K562 (cell line): Measurements from ENCODE around the gene EDDM3A. TPM values are rescaled to one million over a fixed set of nuclear protein-coding genes. Genes with fewer than 3 reads are reported as not detected.

Experiments used
- ATAC-seq: fragments of 200-7000 bp; cut with Tn5 transposase; 3 replicates; pipeline ENCODE4 v1.9.1; 2020; ENCODE audit warnings: moderate library complexity
- BruUV-seq: library from RNA; stranded (reverse); fragments of 400-500 nt; replicated peaks from 2 replicates; lab custom pipeline; 2021; lab: Mats Ljungman, UMichigan
- CTCF ChIA-PET: fragments of 300-600 bp; formaldehyde crosslinking; extraction: SDS; loops from one replicate; lab custom pipeline; 2021; ENCODE audit warnings: low intra/inter-chr PET ratio; lab: Yijun Ruan, JAX
- POLR2A ChIA-PET: fragments of 300-600, 350-650 bp; sonication (Branson Sonifier 250); formaldehyde crosslinking; extraction: SDS; loops from one replicate; lab custom pipeline; 2021; ENCODE audit warnings: antibody characterized with exemption, inconsistent platforms; lab: Yijun Ruan, JAX
- DNase-seq, 4 experiments: peaks; one replicate each; pipeline versions ENCODE4 v3.0.0 to v3.0.0-alpha.2; 2011 to 2018; ENCODE audit warnings: low spot score in 3 of 4, mixed read lengths in 3 of 4; ENCODE audit errors: extremely low read depth in 1 of 4
- FAIRE-seq: peaks from 2 replicates; lab custom pipeline; 2011; peaks lifted over from hg19 to GRCh38; lab: Jason Lieb, UNC
- H2AFZ ChIP-seq: 2 replicates; pipeline ENCODE4 v1.6.0; 2011; ENCODE audit warnings: low read depth, low read length, control low read depth, inconsistent platforms
- H3K27ac ChIP-seq: fragments of 200-600 bp; 3 replicates; pipeline ENCODE4 v1.8.0; 2011; ENCODE audit warnings: low read depth, mild to moderate bottlenecking, control low read depth, inconsistent platforms, low read length, moderate library complexity, mixed read lengths; ENCODE audit errors: extremely low read depth
- H3K27me3 ChIP-seq, 2 experiments: fragments of 300-600 bp in 1 of 2; 2 replicates in 1 of 2; 3 replicates in 1 of 2; pipeline versions ENCODE4 v1.6.0 to v1.8.0; 2011; ENCODE audit warnings: inconsistent platforms in 2 of 2, low read length in 2 of 2, mild to moderate bottlenecking in 1 of 2, mixed read lengths in 1 of 2, moderate library complexity in 1 of 2; ENCODE audit not compliant: control insufficient read depth in 2 of 2, insufficient read depth in 2 of 2
- H3K36me3 ChIP-seq: fragments of 300-600 bp; 3 replicates; pipeline ENCODE4 v1.8.0; 2011; ENCODE audit warnings: mild to moderate bottlenecking, low read length, inconsistent platforms; ENCODE audit not compliant: control insufficient read depth, insufficient read depth
- H3K4me1 ChIP-seq, 2 experiments: fragments of 200-600 bp in 1 of 2; replicated peaks in 1 of 2; 2 replicates in 1 of 2; 3 replicates in 1 of 2; pipeline versions ENCODE4 v1.5.1 to v1.8.0; 2011; ENCODE audit warnings: inconsistent platforms in 2 of 2, low read length in 2 of 2, mild to moderate bottlenecking in 1 of 2, mixed read lengths in 1 of 2, moderate library complexity in 1 of 2; ENCODE audit not compliant: control insufficient read depth in 2 of 2, insufficient read depth in 2 of 2
- H3K4me2 ChIP-seq: 2 replicates; pipeline ENCODE4 v1.6.1; 2011; ENCODE audit warnings: low read length, control low read depth, inconsistent platforms, mixed read lengths; ENCODE audit not compliant: insufficient read depth
- H3K4me3 ChIP-seq: fragments of 200-600 bp; sonication (generic), shearing (Covaris generic); 2 replicates; pipeline ENCODE4 v1.5.1; 2016; ENCODE audit warnings: control low read depth, inconsistent platforms
- H3K79me2 ChIP-seq: fragments of 200-600 bp; 3 replicates; pipeline ENCODE4 v1.8.0; 2011; ENCODE audit warnings: low read length, inconsistent platforms; ENCODE audit not compliant: control insufficient read depth, insufficient read depth
- H3K9ac ChIP-seq, 2 experiments: 2 replicates each; pipeline versions ENCODE4 v1.6.0 to v1.6.1; 2011; ENCODE audit warnings: low read depth in 2 of 2, low read length in 2 of 2, control low read depth in 1 of 2, inconsistent platforms in 1 of 2, mild to moderate bottlenecking in 1 of 2, mixed read lengths in 1 of 2; ENCODE audit not compliant: insufficient read depth in 1 of 2
- H3K9me1 ChIP-seq: one replicate; pipeline ENCODE4 v1.6.0; 2011; ENCODE audit warnings: inconsistent platforms, mild to moderate bottlenecking, low read length, moderate library complexity; ENCODE audit not compliant: control insufficient read depth, insufficient read depth
- H3K9me3 ChIP-seq: replicated peaks from 2 replicates; pipeline ENCODE4 v1.5.1; 2011; ENCODE audit warnings: low read depth, low read length, inconsistent platforms; ENCODE audit not compliant: control insufficient read depth, insufficient read depth
- H4K20me1 ChIP-seq: replicated peaks from 2 replicates; pipeline ENCODE4 v1.6.1; 2011; ENCODE audit warnings: low read length, inconsistent platforms, mixed read lengths; ENCODE audit not compliant: control insufficient read depth, insufficient read depth
- ADNP ChIP-seq: fragments of 200-800 bp; sonication (Bioruptor generic); IDR thresholded peaks from 2 replicates; pipeline ENCODE4 v1.6.1; 2016; ENCODE audit warnings: missing genetic modification characterization, missing compliant biosample characterization
- ATF1 ChIP-seq, 2 experiments: fragments of 450-650 bp in 1 of 2; IDR thresholded peaks; 2 replicates each; pipeline ENCODE4 v1.6.1; 2016; ENCODE audit warnings: missing compliant biosample characterization in 1 of 2, missing genetic modification characterization in 1 of 2
- CHD4 ChIP-seq: fragments of 200-600 bp; sonication (generic); IDR thresholded peaks from 3 replicates; pipeline ENCODE4 v1.6.1; 2012; ENCODE audit warnings: low read depth, mild to moderate bottlenecking, mixed read lengths, low read length, inconsistent platforms; ENCODE audit not compliant: insufficient read depth, insufficient replicate concordance, poor library complexity, severe bottlenecking
- SIN3B ChIP-seq: fragments of 450-650 bp; IDR thresholded peaks from 2 replicates; pipeline ENCODE4 v1.6.1; 2017; ENCODE audit warnings: low read depth, mild to moderate bottlenecking, moderate library complexity
- ZNF316 ChIP-seq: fragments of 450-650 bp; IDR thresholded peaks from 2 replicates; pipeline ENCODE4 v1.6.1; 2016
- WGBS: fragments of 100-300 bp; shearing (Covaris generic); methylation state at CpG from one replicate; pipeline ENCODE4 v1.1.6; 2016; ENCODE audit warnings: low coverage, mixed read lengths; ENCODE audit not compliant: insufficient coverage; ENCODE audit errors: missing lambda C conversion rate; 5-methylcytosine and 5-hydroxymethylcytosine counted together
- in situ Hi-C: fragments of 300-500 bp; cut with MboI; formaldehyde crosslinking; loops from 4 replicates; pipeline ENCODE4 v1.15.0; 2018; ENCODE audit warnings: inconsistent platforms, mixed read lengths
- intact Hi-C: fragments of 100-400 bp; cut with micrococcal nuclease; formaldehyde crosslinking; loops from 2 replicates; pipeline ENCODE4 v1.14.2; 2022
- polyA plus RNA-seq, 8 experiments: library from polyadenylated mRNA; depleted of rRNA in 4 of 8; stranded (reverse) in 5 of 8; unstranded in 3 of 8; fragments of >200 nt; fragmentation: Nextera tagmentation in 2 of 8; fragmentation: Illumina TruSeq in 1 of 8; extraction: Ambion mirVana in 2 of 8; extraction: Trizol in 1 of 8; gene quantifications; 2 replicates each; pipeline versions ENCODE4 v1.2.1 to v1.2.3, GENCODE V29; 2011 to 2014; ENCODE audit warnings: inconsistent platforms in 1 of 8, missing spikeins in 1 of 8
- total RNA-seq, 7 experiments: library from RNA; depleted of rRNA in 6 of 7; stranded (reverse); fragments of >200 nt in 6 of 7; fragmentation: Illumina TruSeq in 2 of 7; extraction: Trizol in 2 of 7; gene quantifications; 2 replicates each; pipeline versions ENCODE4 v1.2.1 to v1.2.3, GENCODE V29; 2011 to 2021; ENCODE audit warnings: low replicate concordance in 1 of 7
- TF ChIP-seq, protein P1 (sequence below), 2 experiments: fragments of 450-650 bp in 1 of 2; sonication (generic) in 1 of 2; formaldehyde crosslinking in 1 of 2; IDR thresholded peaks; 2 replicates each; pipeline versions ENCODE4 v1.7.1 to v1.9.0; 2016 to 2022; ENCODE audit warnings: inconsistent platforms in 1 of 2, mild to moderate bottlenecking in 1 of 2, missing genetic modification reagents in 1 of 2

Gene EDDM3A
- total and polyA plus RNA-seq, 9 of the 15 experiments (the other 6 are each of a cell fraction or from before 2014, with no cell fraction given): not detected

DNA sequence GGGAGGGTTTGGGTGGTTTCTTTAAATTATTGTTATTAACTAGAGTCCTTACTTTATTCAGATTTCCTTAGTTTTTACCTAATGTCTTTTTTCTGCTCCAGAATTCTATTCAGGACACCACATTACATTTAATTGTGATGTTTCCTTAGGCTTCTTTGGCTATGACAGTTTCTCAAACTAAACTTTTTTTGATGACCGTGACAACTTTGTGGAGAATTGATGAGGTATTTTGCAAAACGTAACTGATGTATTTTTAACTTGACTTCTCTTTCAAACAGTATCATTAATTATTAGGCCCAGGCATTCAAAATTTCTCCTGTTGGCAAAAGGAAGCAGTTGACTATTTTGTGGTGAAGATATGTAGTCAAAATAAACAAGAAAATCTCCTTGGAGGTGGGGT lies 45.9 kb downstream of the EDDM3A start:
- ATAC-seq (no peak), DNase-seq (no peak), FAIRE-seq (no peak)
- no peak for TF ChIP-seq ATF1 (CRISPR knock-in tag; IDR thresholded peaks at IDR 0.05)
- TF ChIP-seq ATF1 (tag; IDR thresholded peaks at IDR 0.05): no peak
- 0 out of 2 replicates have a peak, but pooled peaks have one; percentile 13 for TF ChIP-seq ZNF316
- intact Hi-C loops (no loop called here), in situ Hi-C loops (no loop called here)
- Histone ChIP-seq H3K9me3 (no peaks in the 10 kb centered on the region), H3K79me2 (no peaks in the 10 kb centered on the region), H3K27ac (no peak overlapping the region), H3K4me3 (no peak overlapping the region), H3K4me2 (no peak overlapping the region), H3K27me3 (no peaks in the 10 kb centered on the region), H3K4me1 (peaks cover 0 to 3% of the 10 kb centered on the region in 2 experiments; a peak in 3 of 5 replicates), H4K20me1 (no peaks in the 10 kb centered on the region), H3K9me1 (no peaks in the 10 kb centered on the region), H3K9ac (no peak overlapping the region), H2AFZ (no peak overlapping the region), H3K36me3 (no peaks in the 10 kb centered on the region)
- ChIA-PET CTCF (no interaction called here), POLR2A (no interaction called here)
- WGBS: 70% methylated on average over 2 of the region's 2 CpGs
- BruUV-seq: no TSS peak

DNA sequence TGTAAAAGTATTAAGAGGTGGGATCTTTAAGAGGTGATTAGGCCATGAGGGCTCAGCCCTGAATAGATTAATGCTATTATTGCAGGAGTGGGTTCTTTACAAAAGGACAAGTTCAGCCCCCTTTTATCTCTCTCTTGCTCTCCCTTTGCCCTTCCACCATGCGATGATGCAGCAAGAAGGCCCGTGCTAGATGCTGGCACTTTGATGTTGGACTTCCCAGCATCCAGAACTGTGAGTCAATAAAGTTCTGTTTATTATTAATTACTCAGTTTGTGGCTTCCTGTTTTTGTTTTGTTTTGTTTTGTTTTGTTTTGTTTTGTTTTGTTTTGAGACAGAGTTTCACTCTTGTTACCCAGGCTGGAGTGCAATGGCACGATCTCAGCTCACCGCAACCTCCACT lies 46.9 kb downstream of the EDDM3A start:
- intact Hi-C loops: no loop called here
- no peaks in the 10 kb centered on the region for H3K36me3 ChIP-seq
- H4K20me1 ChIP-seq: no peaks in the 10 kb centered on the region
- WGBS: 56% methylated on average over 2 of the region's 4 CpGs
- in situ Hi-C loops: no loop called here
- FAIRE-seq (no peak), ATAC-seq (no peak), DNase-seq (no peak)
- no peaks in the 10 kb centered on the region for H3K79me2 ChIP-seq
- no peak overlapping the region for H3K9ac ChIP-seq
- no TSS peak for BruUV-seq
- H3K27me3 ChIP-seq: no peaks in the 10 kb centered on the region
- peaks cover 3 to 7% of the 10 kb centered on the region in 2 experiments; a peak in 3 of 5 replicates for H3K4me1 ChIP-seq
- ChIA-PET POLR2A (no interaction called here), CTCF (no interaction called here)
- H3K4me3 ChIP-seq: no peak overlapping the region
- H2AFZ ChIP-seq: no peak overlapping the region
- no peak overlapping the region for H3K4me2 ChIP-seq
- H3K27ac ChIP-seq: no peak overlapping the region
- no peaks in the 10 kb centered on the region for H3K9me1 ChIP-seq
- no peaks in the 10 kb centered on the region for H3K9me3 ChIP-seq
- TF ChIP-seq ADNP: no peak
- TF ChIP-seq, protein P1, sequence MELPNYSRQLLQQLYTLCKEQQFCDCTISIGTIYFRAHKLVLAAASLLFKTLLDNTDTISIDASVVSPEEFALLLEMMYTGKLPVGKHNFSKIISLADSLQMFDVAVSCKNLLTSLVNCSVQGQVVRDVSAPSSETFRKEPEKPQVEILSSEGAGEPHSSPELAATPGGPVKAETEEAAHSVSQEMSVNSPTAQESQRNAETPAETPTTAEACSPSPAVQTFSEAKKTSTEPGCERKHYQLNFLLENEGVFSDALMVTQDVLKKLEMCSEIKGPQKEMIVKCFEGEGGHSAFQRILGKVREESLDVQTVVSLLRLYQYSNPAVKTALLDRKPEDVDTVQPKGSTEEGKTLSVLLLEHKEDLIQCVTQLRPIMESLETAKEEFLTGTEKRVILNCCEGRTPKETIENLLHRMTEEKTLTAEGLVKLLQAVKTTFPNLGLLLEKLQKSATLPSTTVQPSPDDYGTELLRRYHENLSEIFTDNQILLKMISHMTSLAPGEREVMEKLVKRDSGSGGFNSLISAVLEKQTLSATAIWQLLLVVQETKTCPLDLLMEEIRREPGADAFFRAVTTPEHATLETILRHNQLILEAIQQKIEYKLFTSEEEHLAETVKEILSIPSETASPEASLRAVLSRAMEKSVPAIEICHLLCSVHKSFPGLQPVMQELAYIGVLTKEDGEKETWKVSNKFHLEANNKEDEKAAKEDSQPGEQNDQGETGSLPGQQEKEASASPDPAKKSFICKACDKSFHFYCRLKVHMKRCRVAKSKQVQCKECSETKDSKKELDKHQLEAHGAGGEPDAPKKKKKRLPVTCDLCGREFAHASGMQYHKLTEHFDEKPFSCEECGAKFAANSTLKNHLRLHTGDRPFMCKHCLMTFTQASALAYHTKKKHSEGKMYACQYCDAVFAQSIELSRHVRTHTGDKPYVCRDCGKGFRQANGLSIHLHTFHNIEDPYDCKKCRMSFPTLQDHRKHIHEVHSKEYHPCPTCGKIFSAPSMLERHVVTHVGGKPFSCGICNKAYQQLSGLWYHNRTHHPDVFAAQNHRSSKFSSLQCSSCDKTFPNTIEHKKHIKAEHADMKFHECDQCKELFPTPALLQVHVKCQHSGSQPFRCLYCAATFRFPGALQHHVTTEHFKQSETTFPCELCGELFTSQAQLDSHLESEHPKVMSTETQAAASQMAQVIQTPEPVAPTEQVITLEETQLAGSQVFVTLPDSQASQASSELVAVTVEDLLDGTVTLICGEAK (IDR thresholded peaks at IDR 0.05): peak; percentile 38; the same call in 1 of the 2 replicates
- TF ChIP-seq, protein P1 (CRISPR knock-in tag; IDR thresholded peaks at IDR 0.05): no peak
- no peak for TF ChIP-seq CHD4
- no peak for TF ChIP-seq SIN3B
